ENCODE measurements around the gene CWC27. TPM values are rescaled to one million over a fixed set of nuclear protein-coding genes. Genes with fewer than 3 reads are reported as not detected.

Gene CWC27
- polyA plus RNA-seq, 1 of the 3 experiments (the other 2 are of a cell fraction), result 6.6 TPM

GRCh38 chr5:64947031-64947430 is 178.3 kb downstream of the CWC27 start:
- Histone ChIP-seq H3K4me3 (ENCODE audit: low read depth in 2 of 2, low read length in 1 of 2) (no peak overlapping the region), H3K27ac (ENCODE audit: low read depth in 2 of 2, low read length in 1 of 2) (peak overlapping the region in 1 of 2 experiments; percentile 28; a peak in 1 of 4 replicates), H3K9me3 (no peaks in the 10 kb centered on the region), H4K20me1 (ENCODE audit: insufficient read depth) (no peaks in the 10 kb centered on the region), H3F3A (replicated peaks; ENCODE audit: insufficient read depth) (no peaks in the 10 kb centered on the region), H3K36me3 (replicated peaks in 1 of 2; ENCODE audit: control insufficient read depth in 1 of 2, insufficient read depth in 2 of 2, low read length in 1 of 2) (no peaks in the 10 kb centered on the region), H3K27me3 (ENCODE audit: insufficient read depth) (no peaks in the 10 kb centered on the region), H2AFZ (ENCODE audit: low read depth) (no peak overlapping the region), H3K79me2 (ENCODE audit: insufficient read depth) (no peaks in the 10 kb centered on the region), H3K4me2 (no peak overlapping the region), H3K4me1 (ENCODE audit: control insufficient read depth in 1 of 2, insufficient read depth in 2 of 2, low read depth in 1 of 2, low read length in 1 of 2) (peaks cover 0 to 7% of the 10 kb centered on the region in 2 experiments; a peak in 3 of 4 replicates), H3K9ac (no peak overlapping the region), H3K9me2 (0 out of 2 replicates have a peak, but pooled peaks cover 4% of the 10 kb centered on the region)
- ChIA-PET CTCF (interaction anchor here (1.1 to 4.4 kb wide), 3 partner anchors 11 to 536 kb away, joined by 3 to 23 read pairs (median 8); no protein-coding TSS in a partner anchor), POLR2A (no interaction called here)
- peak; percentile 36 for DNase-seq
- peak; percentile 56; the same call in 1 of the 2 replicates for TF ChIP-seq TCF12 (IDR thresholded peaks at IDR 0.05)
- TF ChIP-seq GATA2 (CRISPR knock-in tag; IDR thresholded peaks at IDR 0.05), result peak; percentile 80
- TF ChIP-seq FOSL2 (IDR thresholded peaks at IDR 0.05; ENCODE audit: borderline replicate concordance, low read depth), result no peak
- TF ChIP-seq MAX (IDR thresholded peaks at IDR 0.05; ENCODE audit: low read depth), result no peak
- no peak for TF ChIP-seq ELF1 (IDR thresholded peaks at IDR 0.05)
- TF ChIP-seq, protein P1, sequence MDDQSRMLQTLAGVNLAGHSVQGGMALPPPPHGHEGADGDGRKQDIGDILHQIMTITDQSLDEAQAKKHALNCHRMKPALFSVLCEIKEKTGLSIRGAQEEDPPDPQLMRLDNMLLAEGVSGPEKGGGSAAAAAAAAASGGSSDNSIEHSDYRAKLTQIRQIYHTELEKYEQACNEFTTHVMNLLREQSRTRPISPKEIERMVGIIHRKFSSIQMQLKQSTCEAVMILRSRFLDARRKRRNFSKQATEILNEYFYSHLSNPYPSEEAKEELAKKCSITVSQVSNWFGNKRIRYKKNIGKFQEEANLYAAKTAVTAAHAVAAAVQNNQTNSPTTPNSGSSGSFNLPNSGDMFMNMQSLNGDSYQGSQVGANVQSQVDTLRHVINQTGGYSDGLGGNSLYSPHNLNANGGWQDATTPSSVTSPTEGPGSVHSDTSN (IDR thresholded peaks at IDR 0.05), result peak; percentile 48; the same call in 1 of the 2 replicates
- TF ChIP-seq NRF1 (IDR thresholded peaks at IDR 0.05; ENCODE audit: low read depth, low read length), result no peak
- TF ChIP-seq RCOR1 (IDR thresholded peaks at IDR 0.05; ENCODE audit: low read length), result peak; percentile 59; the same call in 1 of the 2 replicates
- peak in 1 of 2 experiments; percentile 63; a peak in 1 of 4 replicates for TF ChIP-seq EP300 (IDR thresholded peaks at IDR 0.05; ENCODE audit: borderline replicate concordance in 1 of 2, low read depth in 1 of 2, low read length in 1 of 2)
- TF ChIP-seq TEAD4 (IDR thresholded peaks at IDR 0.05; ENCODE audit: borderline replicate concordance, insufficient read depth), result no peak
- 0 out of 2 replicates have a peak, but pooled peaks have one; percentile 60 for TF ChIP-seq FOXJ3 (CRISPR knock-in tag; IDR thresholded peaks at IDR 0.05)
- peak; percentile 78; the same call in 1 of the 2 replicates for TF ChIP-seq NFIC (IDR thresholded peaks at IDR 0.05; ENCODE audit: borderline replicate concordance)
- no peak for TF ChIP-seq SIN3A (IDR thresholded peaks at IDR 0.05; ENCODE audit: borderline replicate concordance, low read depth, low read length)
- no peak for TF ChIP-seq RAD21 (IDR thresholded peaks at IDR 0.05; ENCODE audit: low read length)
- TF ChIP-seq RXRA (IDR thresholded peaks at IDR 0.05; ENCODE audit: borderline replicate concordance, low read depth), result no peak
- WGBS (ENCODE audit: low lambda C conversion rate), result 54% methylated on average over 1 of the region's 1 CpG

DNA sequence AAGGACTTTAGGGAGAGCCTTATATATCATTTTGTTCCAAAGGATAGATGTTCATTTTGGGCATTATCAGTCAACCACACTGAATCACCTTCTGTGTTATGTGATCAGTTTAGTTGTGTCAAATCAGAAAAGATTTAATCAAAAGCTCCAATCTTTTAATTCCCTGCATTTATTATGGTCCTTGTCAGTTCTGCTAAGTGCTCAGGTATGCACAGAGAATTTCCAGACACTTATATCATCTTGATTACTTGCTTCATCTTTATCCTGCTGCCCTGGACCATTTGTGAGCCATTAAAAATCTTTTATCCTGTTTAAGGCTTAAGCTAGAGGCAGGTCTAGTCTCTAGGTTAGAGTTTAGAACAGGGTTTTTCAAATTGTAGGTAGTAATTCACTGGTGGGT is 179.1 kb downstream of the CWC27 start:
- Histone ChIP-seq H3K36me3 (replicated peaks in 1 of 2; ENCODE audit: control insufficient read depth in 1 of 2, insufficient read depth in 2 of 2, low read length in 1 of 2) (peaks cover 0 to 3% of the 10 kb centered on the region in 2 experiments), H3K4me3 (ENCODE audit: low read depth in 2 of 2, low read length in 1 of 2) (no peak overlapping the region), H3K79me2 (ENCODE audit: insufficient read depth) (no peaks in the 10 kb centered on the region), H2AFZ (ENCODE audit: low read depth) (no peak overlapping the region), H4K20me1 (ENCODE audit: insufficient read depth) (no peaks in the 10 kb centered on the region), H3K4me2 (no peak overlapping the region), H3K4me1 (ENCODE audit: control insufficient read depth in 1 of 2, insufficient read depth in 2 of 2, low read depth in 1 of 2, low read length in 1 of 2) (peaks cover 0 to 7% of the 10 kb centered on the region in 2 experiments; a peak in 3 of 4 replicates), H3K9ac (no peak overlapping the region), H3K27ac (ENCODE audit: low read depth in 2 of 2, low read length in 1 of 2) (no peak overlapping the region; a peak in 1 of 4 replicates), H3F3A (replicated peaks; ENCODE audit: insufficient read depth) (no peaks in the 10 kb centered on the region), H3K9me2 (0 out of 2 replicates have a peak, but pooled peaks cover 4% of the 10 kb centered on the region), H3K27me3 (ENCODE audit: insufficient read depth) (no peaks in the 10 kb centered on the region), H3K9me3 (peaks cover under 1% of the 10 kb centered on the region; the same call in 1 of the 2 replicates)
- POLR2A ChIA-PET, result no interaction called here
- no peak for TF ChIP-seq JUND (IDR thresholded peaks at IDR 0.05)
- no peak for TF ChIP-seq RCOR1 (IDR thresholded peaks at IDR 0.05; ENCODE audit: low read length)
- TF ChIP-seq, protein P1 (IDR thresholded peaks at IDR 0.05), result peak; percentile 9; the same call in 1 of the 2 replicates
- no peak for DNase-seq
- CTCF ChIA-PET, result interaction anchor here (1.0 to 4.4 kb wide), 5 partner anchors 10 to 535 kb away, joined by 3 to 23 read pairs (median 8); no protein-coding TSS in a partner anchor

All from SK-N-SH (cell line).